HFFc6 (cell line): ENCODE measurements around the gene SLITRK3. TPM values are rescaled to one million over a fixed set of nuclear protein-coding genes. Genes with fewer than 3 reads are reported as not detected.

ENCODE experiments used
- DNase-seq: peaks from one replicate; pipeline ENCODE4 v3.0.0-alpha.2; 2018
- H3K27ac Mint-ChIP-seq: 2 replicates; pipeline ENCODE4 v1.8.0; 2020; ENCODE audit warnings: mild to moderate bottlenecking, mixed read lengths
- H3K27me3 Mint-ChIP-seq: 2 replicates; pipeline ENCODE4 v1.8.0; 2021; ENCODE audit warnings: mild to moderate bottlenecking, moderate library complexity, mixed read lengths; ENCODE audit not compliant: insufficient read depth
- H3K36me3 Mint-ChIP-seq: 2 replicates; pipeline ENCODE4 v1.8.0; 2021; ENCODE audit warnings: low read depth, mixed read lengths
- H3K4me1 Mint-ChIP-seq: 2 replicates; pipeline ENCODE4 v1.8.0; 2020; ENCODE audit warnings: low read depth, mixed read lengths
- H3K4me3 Mint-ChIP-seq: 2 replicates; pipeline ENCODE4 v1.8.0; 2020; ENCODE audit warnings: mild to moderate bottlenecking, moderate library complexity, mixed read lengths
- H3K9me3 Mint-ChIP-seq: 2 replicates; pipeline ENCODE4 v1.8.0; 2020; ENCODE audit warnings: mild to moderate bottlenecking, mixed read lengths
- total RNA-seq, 6 experiments: library from RNA; stranded (reverse); fragmentation: NEBNext Ultra II Directional; extraction: Animal tissue kit (Norgen Biotek cat#: 25700); gene quantifications; 2 replicates in 1 of 6; 3 replicates in 5 of 6; pipeline ENCODE4 v1.2.3, GENCODE V29; 2021
- TF ChIP-seq, protein P1 (sequence below): fragments of 200-600 bp; sonication (generic); IDR thresholded peaks from 2 replicates; pipeline ENCODE4 v1.5.0; 2021; ENCODE audit warnings: antibody characterized with exemption, mild to moderate bottlenecking

SLITRK3 gene
- total RNA-seq, 6 experiments from 2014 or later, result not detected

DNA sequence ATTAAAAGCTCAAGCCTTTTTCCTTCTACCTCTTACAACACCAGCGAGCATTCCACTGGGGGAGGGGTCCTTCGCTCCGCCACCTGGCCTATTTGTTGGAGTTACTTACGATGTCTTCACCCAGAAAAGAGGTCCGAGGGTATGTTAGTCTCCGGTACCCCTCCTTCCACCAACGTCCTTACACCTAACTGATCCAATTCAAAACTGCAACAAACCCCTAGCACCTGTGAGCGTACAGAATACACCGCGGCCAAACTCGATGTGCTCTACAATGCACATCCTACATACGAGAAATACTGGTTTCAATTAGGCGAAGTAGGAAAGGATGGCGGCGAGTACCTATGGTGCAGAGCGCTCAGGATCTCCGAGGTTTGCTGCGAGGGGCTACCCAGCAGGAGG is 944 bp downstream of the SLITRK3 start:
- Mint-ChIP-seq H3K27me3 (peaks cover 31% of the 10 kb centered on the region), H3K27ac (no peak overlapping the region), H3K4me3 (no peak overlapping the region; the same call in 1 of the 2 replicates), H3K9me3 (no peaks in the 10 kb centered on the region), H3K4me1 (peaks cover 19% of the 10 kb centered on the region; the same call in 1 of the 2 replicates), H3K36me3 (no peaks in the 10 kb centered on the region)
- TF ChIP-seq, protein P1, sequence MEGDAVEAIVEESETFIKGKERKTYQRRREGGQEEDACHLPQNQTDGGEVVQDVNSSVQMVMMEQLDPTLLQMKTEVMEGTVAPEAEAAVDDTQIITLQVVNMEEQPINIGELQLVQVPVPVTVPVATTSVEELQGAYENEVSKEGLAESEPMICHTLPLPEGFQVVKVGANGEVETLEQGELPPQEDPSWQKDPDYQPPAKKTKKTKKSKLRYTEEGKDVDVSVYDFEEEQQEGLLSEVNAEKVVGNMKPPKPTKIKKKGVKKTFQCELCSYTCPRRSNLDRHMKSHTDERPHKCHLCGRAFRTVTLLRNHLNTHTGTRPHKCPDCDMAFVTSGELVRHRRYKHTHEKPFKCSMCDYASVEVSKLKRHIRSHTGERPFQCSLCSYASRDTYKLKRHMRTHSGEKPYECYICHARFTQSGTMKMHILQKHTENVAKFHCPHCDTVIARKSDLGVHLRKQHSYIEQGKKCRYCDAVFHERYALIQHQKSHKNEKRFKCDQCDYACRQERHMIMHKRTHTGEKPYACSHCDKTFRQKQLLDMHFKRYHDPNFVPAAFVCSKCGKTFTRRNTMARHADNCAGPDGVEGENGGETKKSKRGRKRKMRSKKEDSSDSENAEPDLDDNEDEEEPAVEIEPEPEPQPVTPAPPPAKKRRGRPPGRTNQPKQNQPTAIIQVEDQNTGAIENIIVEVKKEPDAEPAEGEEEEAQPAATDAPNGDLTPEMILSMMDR, result no peak
- DNase-seq, result no peak

DNA sequence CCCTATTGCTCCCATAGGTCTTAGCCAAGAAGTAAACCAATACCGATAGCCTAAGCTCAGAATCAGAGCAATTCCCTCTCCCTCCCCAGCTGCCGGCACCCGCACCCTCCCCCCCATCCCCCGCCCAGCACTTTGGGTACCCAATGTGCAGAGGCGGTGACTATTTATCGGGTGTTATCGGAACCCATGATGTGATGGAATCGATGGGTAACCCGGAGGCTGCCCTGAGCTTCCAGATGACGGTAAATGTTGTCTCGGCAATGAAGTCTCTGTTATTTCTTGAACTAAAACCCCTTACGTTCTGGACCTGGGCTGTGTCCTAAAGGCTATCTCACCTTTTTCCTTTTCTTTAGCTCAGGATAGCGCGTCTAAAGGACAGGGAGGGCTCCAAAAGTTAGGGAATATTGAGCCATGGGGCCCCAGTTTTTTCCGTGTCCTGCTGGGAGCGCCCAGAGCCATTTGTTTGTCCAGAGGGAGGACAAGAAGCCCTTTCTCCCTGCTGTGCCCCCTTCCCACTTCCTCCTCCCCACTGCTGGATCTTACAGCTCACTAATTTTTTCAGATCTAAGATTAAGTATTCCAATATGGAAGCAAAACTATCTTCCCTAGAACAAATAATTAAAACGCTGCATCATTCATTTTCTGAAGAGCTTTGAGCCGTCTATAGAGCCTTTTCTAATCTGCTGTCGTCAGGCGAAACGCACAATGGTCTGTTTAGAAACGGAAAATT is 1.5 kb downstream of the SLITRK3 start:
- no peak overlapping the region for H3K27ac Mint-ChIP-seq
- H3K4me3 Mint-ChIP-seq, result no peak overlapping the region
- peaks cover 19% of the 10 kb centered on the region; the same call in 1 of the 2 replicates for H3K4me1 Mint-ChIP-seq
- H3K36me3 Mint-ChIP-seq, result no peaks in the 10 kb centered on the region
- H3K27me3 Mint-ChIP-seq, result peaks cover 31% of the 10 kb centered on the region
- DNase-seq, result no peak
- no peaks in the 10 kb centered on the region for H3K9me3 Mint-ChIP-seq
- TF ChIP-seq, protein P1, result no peak

DNA sequence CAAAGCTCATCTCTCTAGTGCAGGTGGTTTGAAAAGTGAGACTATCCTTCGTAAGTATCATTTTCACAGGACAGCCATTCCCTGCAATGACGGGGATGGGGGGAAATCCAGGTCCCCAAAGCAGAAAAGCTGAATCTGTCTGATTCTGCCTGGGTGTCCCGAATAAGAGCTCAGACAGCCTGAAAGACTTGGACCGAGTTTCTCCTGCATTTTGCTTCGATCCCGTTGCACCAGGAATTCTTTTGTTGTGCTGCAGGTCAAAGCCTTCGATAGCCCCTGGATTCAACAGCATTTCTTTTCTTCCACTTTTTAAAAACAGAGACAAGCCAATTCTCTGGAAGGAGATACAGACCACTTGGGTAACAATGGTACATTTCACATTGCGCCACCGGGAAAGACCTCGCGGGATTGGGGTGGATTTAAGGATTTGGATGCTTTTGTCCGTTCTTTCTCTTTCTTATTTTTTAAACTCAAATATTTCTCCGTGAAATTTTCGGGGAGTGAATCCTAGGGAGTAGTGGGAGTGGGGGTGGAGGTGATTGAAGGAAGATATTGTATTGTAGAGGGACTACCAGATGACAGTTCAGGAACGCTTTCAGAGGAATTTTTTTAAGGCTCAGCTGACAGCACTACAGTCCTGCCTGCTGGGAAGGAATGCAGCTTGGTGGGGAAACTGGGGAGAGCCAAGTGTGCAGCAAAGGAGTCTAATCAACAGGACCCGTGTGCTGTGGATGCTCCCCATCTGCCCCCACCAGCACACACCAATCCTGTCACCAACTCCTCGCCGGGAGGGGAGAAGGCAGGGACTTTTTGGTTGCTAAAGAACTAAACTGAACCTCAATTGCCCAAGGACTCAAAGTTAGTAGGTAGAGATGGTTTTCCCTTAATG is 2.6 kb downstream of the SLITRK3 start:
- peaks cover 31% of the 10 kb centered on the region for H3K27me3 Mint-ChIP-seq
- no peak overlapping the region for H3K27ac Mint-ChIP-seq
- no peaks in the 10 kb centered on the region for H3K36me3 Mint-ChIP-seq
- DNase-seq, result no peak
- peaks cover 19% of the 10 kb centered on the region; the same call in 1 of the 2 replicates for H3K4me1 Mint-ChIP-seq
- H3K4me3 Mint-ChIP-seq, result peak overlapping the region; percentile 65
- TF ChIP-seq, protein P1, result no peak
- no peaks in the 10 kb centered on the region for H3K9me3 Mint-ChIP-seq

DNA sequence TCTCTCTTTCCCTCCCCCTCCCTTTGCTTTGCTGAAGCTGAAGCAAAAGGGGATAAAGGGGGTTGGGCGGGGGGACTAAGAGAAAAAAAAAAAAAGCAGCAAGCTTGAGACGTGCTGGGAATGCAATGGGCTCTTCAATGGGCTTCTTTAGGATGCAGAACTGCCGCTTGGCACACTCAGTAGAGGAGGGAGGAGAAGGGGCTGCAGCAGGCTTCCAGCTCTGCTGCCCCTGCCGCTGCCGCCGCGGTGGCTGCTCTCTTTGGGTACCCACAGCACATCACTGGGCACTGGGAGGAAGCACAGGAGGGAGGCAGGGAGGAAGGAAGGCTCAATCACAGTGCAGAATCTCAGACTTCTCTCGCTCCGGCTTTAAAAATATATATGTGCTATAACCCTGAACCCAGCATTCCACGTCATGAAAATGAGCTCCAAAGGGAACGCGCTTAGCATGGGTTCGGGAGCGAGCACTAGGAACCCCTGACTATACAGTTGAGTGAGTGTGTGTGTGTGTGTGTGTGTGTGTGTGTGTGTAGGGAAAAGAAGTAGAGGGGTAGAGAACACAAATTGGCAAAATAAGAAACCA is 3.5 kb downstream of the SLITRK3 start:
- Mint-ChIP-seq H3K36me3 (no peaks in the 10 kb centered on the region), H3K27ac (no peak overlapping the region), H3K4me1 (peaks cover 19% of the 10 kb centered on the region; the same call in 1 of the 2 replicates), H3K9me3 (no peaks in the 10 kb centered on the region), H3K4me3 (no peak overlapping the region; the same call in 1 of the 2 replicates), H3K27me3 (peaks cover 31% of the 10 kb centered on the region)
- TF ChIP-seq, protein P1, result no peak
- no peak for DNase-seq

DNA sequence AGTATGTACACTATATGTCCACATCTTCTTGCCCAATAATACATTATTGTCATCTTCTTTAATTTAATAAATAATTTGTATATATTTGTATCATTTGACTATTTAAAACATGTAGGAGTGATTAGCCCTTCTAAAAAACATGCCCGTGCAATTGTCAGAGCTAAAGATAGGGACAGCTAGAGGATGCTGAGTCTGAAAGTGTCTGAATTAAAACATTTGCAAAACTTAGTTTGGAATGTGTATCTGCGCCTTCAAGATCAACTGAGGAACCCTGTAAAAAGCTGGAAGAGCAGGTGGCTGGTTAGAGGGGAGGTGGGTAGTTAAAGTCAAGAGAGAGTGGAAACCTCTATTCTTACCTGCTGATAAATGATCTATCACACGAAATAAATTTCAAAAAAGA is 4.7 kb downstream of the SLITRK3 start:
- H3K4me3 Mint-ChIP-seq, result no peak overlapping the region

More for the DNA sequence above, 4.7 kb downstream of the SLITRK3 start:
- no peak for DNase-seq
- no peak overlapping the region for H3K27ac Mint-ChIP-seq
- peaks cover 13% of the 10 kb centered on the region; the same call in 1 of the 2 replicates for H3K4me1 Mint-ChIP-seq
- no peaks in the 10 kb centered on the region for H3K36me3 Mint-ChIP-seq
- H3K9me3 Mint-ChIP-seq, result no peaks in the 10 kb centered on the region
- H3K27me3 Mint-ChIP-seq, result peaks cover 24% of the 10 kb centered on the region
- TF ChIP-seq, protein P1, result no peak
